Measurements from ENCODE around the gene CCNDBP1.
"Not testable (repeated sequence)": the region's sequence is repeated elsewhere in the genome, so short reads cannot be mapped to it uniquely, and the experiment has no call there.

CCNDBP1 gene

DNA sequence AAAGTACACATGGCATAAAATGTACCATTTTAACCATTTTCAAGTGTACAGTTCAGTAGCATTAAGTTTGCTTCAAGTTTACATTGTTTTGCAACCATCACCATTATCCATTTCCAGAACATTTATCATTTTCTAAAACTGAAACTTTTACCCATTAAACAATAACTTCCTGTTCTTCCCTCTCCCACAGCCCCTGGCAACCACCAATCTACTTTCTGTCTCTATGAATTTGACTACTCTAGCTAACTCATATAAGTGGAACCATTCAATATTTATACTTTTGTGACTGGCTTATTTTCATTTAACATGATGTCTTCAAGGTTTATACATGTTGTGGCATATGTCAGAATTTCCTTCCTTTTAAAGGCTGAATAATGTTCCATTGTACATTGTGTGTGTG, 31.9 kb upstream of the CCNDBP1 start:
- Histone ChIP-seq H3K27me3 (ENCODE audit: insufficient read depth, insufficient read length) (no peaks in the 10 kb centered on the region), H3K4me1 (ENCODE audit: insufficient read depth, insufficient read length) (no peaks in the 10 kb centered on the region), H3K36me3 (ENCODE audit: insufficient read depth, insufficient read length, low read length) (no peaks in the 10 kb centered on the region), H3K4me3 (ENCODE audit: insufficient read length, low read depth) (no peak overlapping the region), H3K9me3 (ENCODE audit: insufficient read depth, low read length) (no peaks in the 10 kb centered on the region), H3K9ac (ENCODE audit: insufficient read length, low read depth) (no peak overlapping the region)
- no peak for DNase-seq (ENCODE audit: low read depth, low spot score)
- TF ChIP-seq YY1 (IDR thresholded peaks at IDR 0.05; ENCODE audit: insufficient read depth, insufficient read length) = no peak

- no peaks in the 10 kb centered on the region for H3K36me3 ChIP-seq (ENCODE audit: insufficient read depth, insufficient read length, low read length)
- no peaks in the 10 kb centered on the region for H3K4me1 ChIP-seq (ENCODE audit: insufficient read depth, insufficient read length)
- H3K27me3 ChIP-seq (ENCODE audit: insufficient read depth, insufficient read length) = no peaks in the 10 kb centered on the region
- TF ChIP-seq SUZ12 (IDR thresholded peaks at IDR 0.05; ENCODE audit: extremely low read depth, insufficient read depth, insufficient read length) = no peak
- H3K4me3 ChIP-seq (ENCODE audit: insufficient read length, low read depth) = no peak overlapping the region
- H3K9me3 ChIP-seq (ENCODE audit: insufficient read depth, low read length) = no peaks in the 10 kb centered on the region
- no peak overlapping the region for H3K9ac ChIP-seq (ENCODE audit: insufficient read length, low read depth)
- no peak for DNase-seq (ENCODE audit: low read depth, low spot score)
Measured at GRCh38 chr15:43165801-43166325, 19.3 kb upstream of the CCNDBP1 start.

GRCh38 chr15:43167261-43167660, 17.9 kb upstream of the CCNDBP1 start:
- not testable (repeated sequence) for H3K4me1 ChIP-seq (ENCODE audit: insufficient read depth, insufficient read length); H3K9ac ChIP-seq (ENCODE audit: insufficient read length, low read depth); H3K4me3 ChIP-seq (ENCODE audit: insufficient read length, low read depth); H3K9me3 ChIP-seq (ENCODE audit: insufficient read depth, low read length); H3K36me3 ChIP-seq (ENCODE audit: insufficient read depth, insufficient read length, low read length); DNase-seq (ENCODE audit: low read depth, low spot score); H3K27me3 ChIP-seq (ENCODE audit: insufficient read depth, insufficient read length)

DNA sequence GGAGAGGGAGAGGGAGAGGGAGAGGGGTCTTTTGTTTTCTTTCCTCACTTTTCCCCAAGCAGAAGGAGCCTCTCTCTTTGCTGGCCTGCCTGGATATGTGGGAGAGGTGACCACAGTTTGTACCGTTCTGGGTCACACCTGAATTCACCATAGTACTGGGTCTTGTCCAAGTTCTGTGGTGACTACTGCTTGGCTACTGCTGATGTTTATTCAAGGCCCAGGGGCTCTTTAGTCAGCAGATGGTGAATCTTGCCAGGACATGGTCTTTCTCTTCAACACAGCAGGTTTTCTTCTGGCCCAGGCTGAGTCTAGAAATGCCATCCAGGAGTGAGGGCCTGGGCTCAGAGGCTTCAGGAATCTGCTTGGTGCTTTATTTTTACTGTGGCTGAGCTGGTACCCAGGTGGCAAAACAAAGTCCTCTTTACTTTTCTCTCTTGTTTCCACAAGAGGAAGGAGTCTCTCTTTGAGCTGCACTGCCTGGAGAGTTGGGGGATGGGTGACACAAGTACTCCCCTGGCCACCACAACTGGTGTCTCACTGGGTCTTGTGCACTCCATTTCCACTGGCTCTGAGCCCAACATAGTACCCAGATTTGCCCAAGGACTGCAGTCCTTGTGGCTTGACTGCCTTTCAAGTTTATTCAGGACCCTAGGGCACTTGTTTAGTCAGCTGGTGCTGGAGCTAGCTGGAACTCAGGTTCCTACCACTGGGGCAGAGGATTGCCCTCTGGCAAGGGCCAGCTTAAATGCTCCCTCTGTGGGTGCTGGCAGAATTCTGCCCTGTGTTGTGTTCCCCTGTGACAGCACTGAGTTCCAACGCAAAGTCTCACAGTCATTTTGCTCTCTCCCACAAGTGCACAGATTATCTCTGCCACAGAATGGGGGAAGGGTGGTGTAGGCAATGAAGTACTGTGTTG, 16.8 kb upstream of the CCNDBP1 start:
- Histone ChIP-seq H3K9me3 (ENCODE audit: insufficient read depth, low read length) (peaks cover 9% of the 10 kb centered on the region), H3K4me1 (ENCODE audit: insufficient read depth, insufficient read length) (no peaks in the 10 kb centered on the region), H3K9ac (ENCODE audit: insufficient read length, low read depth) (no peak overlapping the region), H3K27me3 (ENCODE audit: insufficient read depth, insufficient read length) (no peaks in the 10 kb centered on the region), H3K36me3 (ENCODE audit: insufficient read depth, insufficient read length, low read length) (no peaks in the 10 kb centered on the region), H3K4me3 (ENCODE audit: insufficient read length, low read depth) (no peak overlapping the region)
- TF ChIP-seq YY1 (IDR thresholded peaks at IDR 0.05; ENCODE audit: insufficient read depth, insufficient read length) = no peak
- TF ChIP-seq ZNF274 (IDR thresholded peaks at IDR 0.05; ENCODE audit: low read depth, low read length) = no peak
- TF ChIP-seq SUZ12 (IDR thresholded peaks at IDR 0.05; ENCODE audit: extremely low read depth, insufficient read depth, insufficient read length) = no peak
- DNase-seq (ENCODE audit: low read depth, low spot score) = no peak

GRCh38 chr15:43169888-43170287, 15.3 kb upstream of the CCNDBP1 start:
- H3K9me3 ChIP-seq (ENCODE audit: insufficient read depth, low read length) = peaks cover 14% of the 10 kb centered on the region
- DNase-seq (ENCODE audit: low read depth, low spot score) = no peak
- H3K4me3 ChIP-seq (ENCODE audit: insufficient read length, low read depth) = no peak overlapping the region
- no peaks in the 10 kb centered on the region for H3K36me3 ChIP-seq (ENCODE audit: insufficient read depth, insufficient read length, low read length)
- H3K27me3 ChIP-seq (ENCODE audit: insufficient read depth, insufficient read length) = no peaks in the 10 kb centered on the region
- TF ChIP-seq ZNF274 (IDR thresholded peaks at IDR 0.05; ENCODE audit: low read depth, low read length) (no peak), SUZ12 (IDR thresholded peaks at IDR 0.05; ENCODE audit: extremely low read depth, insufficient read depth, insufficient read length) (no peak), YY1 (IDR thresholded peaks at IDR 0.05; ENCODE audit: insufficient read depth, insufficient read length) (no peak)
- H3K9ac ChIP-seq (ENCODE audit: insufficient read length, low read depth) = no peak overlapping the region
- no peaks in the 10 kb centered on the region for H3K4me1 ChIP-seq (ENCODE audit: insufficient read depth, insufficient read length)

- peaks cover 26% of the 10 kb centered on the region for H3K9me3 ChIP-seq (ENCODE audit: insufficient read depth, low read length)
- not testable (repeated sequence) for H3K27me3 ChIP-seq (ENCODE audit: insufficient read depth, insufficient read length); H3K4me3 ChIP-seq (ENCODE audit: insufficient read length, low read depth); H3K36me3 ChIP-seq (ENCODE audit: insufficient read depth, insufficient read length, low read length); H3K4me1 ChIP-seq (ENCODE audit: insufficient read depth, insufficient read length); DNase-seq (ENCODE audit: low read depth, low spot score); H3K9ac ChIP-seq (ENCODE audit: insufficient read length, low read depth)
Measured at GRCh38 chr15:43175656-43176309, 9.4 kb upstream of the CCNDBP1 start.

DNA sequence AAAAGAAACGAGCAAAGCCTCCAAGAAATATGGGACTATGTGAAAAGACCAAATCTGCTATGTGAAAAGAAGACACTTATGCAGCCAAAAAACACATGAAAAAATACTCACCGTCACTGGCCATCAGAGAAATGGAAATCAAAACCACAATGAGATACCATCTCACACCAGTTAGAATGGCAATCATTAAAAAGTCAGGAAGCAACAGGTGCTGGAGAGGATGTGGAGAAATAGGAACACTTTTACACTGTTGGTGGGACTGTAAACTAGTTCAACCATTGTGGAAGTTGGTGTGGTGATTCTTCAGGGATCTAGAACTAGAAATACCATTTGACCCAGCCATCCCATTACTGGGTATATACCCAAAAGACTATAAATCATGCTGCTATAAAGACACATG, 8.1 kb upstream of the CCNDBP1 start:
- H3K36me3 ChIP-seq (ENCODE audit: insufficient read depth, insufficient read length, low read length); DNase-seq (ENCODE audit: low read depth, low spot score); H3K9ac ChIP-seq (ENCODE audit: insufficient read length, low read depth); H3K4me3 ChIP-seq (ENCODE audit: insufficient read length, low read depth); H3K4me1 ChIP-seq (ENCODE audit: insufficient read depth, insufficient read length); H3K27me3 ChIP-seq (ENCODE audit: insufficient read depth, insufficient read length): not testable (repeated sequence)
- peaks cover 22% of the 10 kb centered on the region for H3K9me3 ChIP-seq (ENCODE audit: insufficient read depth, low read length)

GRCh38 chr15:43183270-43183669, 1.9 kb upstream of the CCNDBP1 start:
- H3K4me1 ChIP-seq (ENCODE audit: insufficient read depth, insufficient read length) = peaks cover 6% of the 10 kb centered on the region
- H3K9me3 ChIP-seq (ENCODE audit: insufficient read depth, low read length) = no peaks in the 10 kb centered on the region
- no peak for DNase-seq (ENCODE audit: low read depth, low spot score)
- H3K9ac ChIP-seq (ENCODE audit: insufficient read length, low read depth) = no peak overlapping the region
- H3K4me3 ChIP-seq (ENCODE audit: insufficient read length, low read depth) = no peak overlapping the region
- H3K27me3 ChIP-seq (ENCODE audit: insufficient read depth, insufficient read length) = no peaks in the 10 kb centered on the region
- H3K36me3 ChIP-seq (ENCODE audit: insufficient read depth, insufficient read length, low read length) = peaks cover 4% of the 10 kb centered on the region
- TF ChIP-seq YY1 (IDR thresholded peaks at IDR 0.05; ENCODE audit: insufficient read depth, insufficient read length) (no peak), SUZ12 (IDR thresholded peaks at IDR 0.05; ENCODE audit: extremely low read depth, insufficient read depth, insufficient read length) (no peak), ZNF274 (IDR thresholded peaks at IDR 0.05; ENCODE audit: low read depth, low read length) (no peak)
